ENCODE results near the gene ARRB2.
"Not testable (repeated sequence)": the region's sequence is repeated elsewhere in the genome, so short reads cannot be mapped to it uniquely, and the experiment has no call there.

DNA sequence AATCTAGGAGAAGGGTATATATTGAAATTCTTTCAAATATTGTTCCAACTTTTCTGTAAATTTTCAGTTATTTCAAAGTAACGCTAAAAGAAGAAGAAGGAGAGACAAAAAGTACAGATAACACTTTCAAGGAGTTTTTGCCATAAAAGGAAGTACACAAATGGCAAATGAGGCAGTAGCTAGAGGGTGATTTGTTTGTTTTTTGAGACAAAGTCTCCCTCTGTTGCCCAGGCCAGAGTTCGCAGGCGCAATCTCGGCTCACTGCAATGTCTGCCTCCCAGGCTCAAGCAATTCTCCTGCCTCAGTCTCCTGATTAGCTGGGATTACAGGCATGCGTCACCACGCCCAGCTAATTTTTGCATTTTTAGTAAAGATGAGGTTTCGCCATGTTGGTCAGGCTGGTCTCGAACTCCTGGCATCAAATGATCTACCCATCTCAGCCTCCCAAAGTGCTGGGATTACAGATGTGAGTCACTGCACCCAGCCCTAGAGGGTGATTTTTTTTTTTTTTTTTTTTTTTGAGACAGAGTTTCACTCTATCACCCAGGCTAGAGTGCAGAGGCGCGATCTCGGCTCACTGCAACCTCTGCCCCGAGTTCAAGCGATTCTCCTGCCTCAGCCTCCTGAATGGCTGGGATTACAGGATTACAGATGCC lies 10.9 kb upstream of the ARRB2 start:
- TF ChIP-seq, protein P1, sequence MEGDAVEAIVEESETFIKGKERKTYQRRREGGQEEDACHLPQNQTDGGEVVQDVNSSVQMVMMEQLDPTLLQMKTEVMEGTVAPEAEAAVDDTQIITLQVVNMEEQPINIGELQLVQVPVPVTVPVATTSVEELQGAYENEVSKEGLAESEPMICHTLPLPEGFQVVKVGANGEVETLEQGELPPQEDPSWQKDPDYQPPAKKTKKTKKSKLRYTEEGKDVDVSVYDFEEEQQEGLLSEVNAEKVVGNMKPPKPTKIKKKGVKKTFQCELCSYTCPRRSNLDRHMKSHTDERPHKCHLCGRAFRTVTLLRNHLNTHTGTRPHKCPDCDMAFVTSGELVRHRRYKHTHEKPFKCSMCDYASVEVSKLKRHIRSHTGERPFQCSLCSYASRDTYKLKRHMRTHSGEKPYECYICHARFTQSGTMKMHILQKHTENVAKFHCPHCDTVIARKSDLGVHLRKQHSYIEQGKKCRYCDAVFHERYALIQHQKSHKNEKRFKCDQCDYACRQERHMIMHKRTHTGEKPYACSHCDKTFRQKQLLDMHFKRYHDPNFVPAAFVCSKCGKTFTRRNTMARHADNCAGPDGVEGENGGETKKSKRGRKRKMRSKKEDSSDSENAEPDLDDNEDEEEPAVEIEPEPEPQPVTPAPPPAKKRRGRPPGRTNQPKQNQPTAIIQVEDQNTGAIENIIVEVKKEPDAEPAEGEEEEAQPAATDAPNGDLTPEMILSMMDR (conservative IDR thresholded peaks at IDR 0.05; ENCODE audit: low read depth, low read length) = not testable (repeated sequence)
- not testable (repeated sequence) for TF ChIP-seq EZH2 (IDR thresholded peaks at IDR 0.05; ENCODE audit: borderline replicate concordance, low read depth, low read length, poor library complexity, severe bottlenecking)

Measured in A673 (cell line).